Liver (tissue), 9 donors: ENCODE data around the gene MIB1. TPM values are rescaled to one million over a fixed set of nuclear protein-coding genes. Genes with fewer than 3 reads are reported as not detected.
"Not testable (repeated sequence)": the region's sequence is repeated elsewhere in the genome, so short reads cannot be mapped to it uniquely, and the experiment has no call there.

Experiments
- DNase-seq: peaks from one replicate; pipeline ENCODE4 v3.0.0-alpha.2; 2017; ENCODE audit warnings: low spot score
- H3K27ac ChIP-seq, 2 donors: one replicate each; pipeline ENCODE4 v1.7.0; 2013; ENCODE audit warnings: inconsistent platforms in 2 of 2, low read length in 2 of 2, control low read depth in 1 of 2, low read depth in 1 of 2, mild to moderate bottlenecking in 1 of 2
- H3K27me3 ChIP-seq, 4 donors: one replicate each; pipeline versions ENCODE4 v1.6.1 to v1.7.0; 2013; ENCODE audit warnings: low read length in 3 of 4, inconsistent platforms in 1 of 4, mild to moderate bottlenecking in 1 of 4, moderate library complexity in 1 of 4; ENCODE audit not compliant: control insufficient read depth in 4 of 4, insufficient read depth in 4 of 4
- H3K36me3 ChIP-seq, 4 donors: one replicate each; pipeline versions ENCODE4 v1.6.1 to v1.7.0; 2013; ENCODE audit warnings: low read length in 3 of 4, mild to moderate bottlenecking in 3 of 4, low read depth in 1 of 4, moderate library complexity in 1 of 4; ENCODE audit not compliant: control insufficient read depth in 4 of 4, insufficient read depth in 3 of 4
- H3K4me1 ChIP-seq, 4 donors: one replicate each; pipeline versions ENCODE4 v1.6.1 to v1.7.0; 2013; ENCODE audit warnings: low read length in 3 of 4, mild to moderate bottlenecking in 3 of 4, moderate library complexity in 1 of 4; ENCODE audit not compliant: control insufficient read depth in 4 of 4, insufficient read depth in 4 of 4
- H3K4me3 ChIP-seq, 3 donors: one replicate each; pipeline versions ENCODE4 v1.6.1 to v1.7.0; 2013; ENCODE audit warnings: low read length in 3 of 3, control low read depth in 1 of 3, low read depth in 1 of 3, mild to moderate bottlenecking in 1 of 3
- H3K9ac ChIP-seq, 2 donors: one replicate each; pipeline ENCODE4 v1.7.0; 2013; ENCODE audit warnings: low read length in 2 of 2, mild to moderate bottlenecking in 2 of 2, moderate library complexity in 2 of 2, control low read depth in 1 of 2, low read depth in 1 of 2
- H3K9me3 ChIP-seq, 4 donors: one replicate each; pipeline versions ENCODE4 v1.6.1 to v1.7.0; 2013; ENCODE audit warnings: low read length in 3 of 4; ENCODE audit not compliant: control insufficient read depth in 4 of 4
- ATF3 ChIP-seq: IDR thresholded peaks from 2 replicates; pipeline ENCODE4 v1.6.1; 2016; ENCODE audit warnings: antibody characterized with exemption
- CTCF ChIP-seq: fragments of 150-350 bp; IDR thresholded peaks from 2 replicates; pipeline ENCODE4 v1.5.1; 2017; ENCODE audit warnings: improper control_type of control experiment, low read depth, low read length; ENCODE audit not compliant: missing input control
- EGR1 ChIP-seq, 2 donors: IDR thresholded peaks; 2 replicates each; pipeline ENCODE4 v1.6.1; 2016 to 2018; ENCODE audit warnings: antibody characterized with exemption in 2 of 2, low read depth in 2 of 2
- GABPA ChIP-seq, 2 donors: IDR thresholded peaks in 1 of 2; conservative IDR thresholded peaks in 1 of 2; 2 replicates each; pipeline ENCODE4 v1.6.1; 2016; ENCODE audit warnings: antibody characterized with exemption in 2 of 2, mild to moderate bottlenecking in 1 of 2, moderate library complexity in 1 of 2
- HNF4A ChIP-seq, 2 donors: conservative IDR thresholded peaks; 2 replicates each; pipeline ENCODE4 v1.6.1; 2016; ENCODE audit warnings: antibody characterized with exemption in 2 of 2, mild to moderate bottlenecking in 2 of 2
- JUND ChIP-seq, 2 donors: IDR thresholded peaks; 2 replicates each; pipeline ENCODE4 v1.6.1; 2016; ENCODE audit warnings: antibody characterized with exemption in 2 of 2
- MAX ChIP-seq: IDR thresholded peaks from 2 replicates; pipeline ENCODE4 v1.6.1; 2016; ENCODE audit warnings: antibody characterized with exemption
- REST ChIP-seq: IDR thresholded peaks from 2 replicates; pipeline ENCODE4 v1.6.1; 2016; ENCODE audit warnings: antibody characterized with exemption, mild to moderate bottlenecking
- RXRA ChIP-seq, 2 donors: IDR thresholded peaks; 2 replicates each; pipeline ENCODE4 v1.6.1; 2017 to 2018; ENCODE audit warnings: antibody characterized with exemption in 2 of 2, mild to moderate bottlenecking in 1 of 2
- SP1 ChIP-seq: IDR thresholded peaks from 2 replicates; pipeline ENCODE4 v1.6.1; 2018; ENCODE audit warnings: antibody characterized with exemption, mild to moderate bottlenecking
- TAF1 ChIP-seq: conservative IDR thresholded peaks from 2 replicates; pipeline ENCODE4 v1.6.1; 2016; ENCODE audit warnings: antibody characterized with exemption, mild to moderate bottlenecking
- ZBTB33 ChIP-seq: IDR thresholded peaks from 2 replicates; pipeline ENCODE4 v1.6.1; 2016; ENCODE audit warnings: antibody characterized with exemption
- WGBS: extraction: QIAGEN DNeasy Blood & Tissue Kit; methylation state at CpG from one replicate; pipeline ENCODE4 v1.1.7; 2013; 5-methylcytosine and 5-hydroxymethylcytosine counted together
- polyA plus RNA-seq, 2 donors: library from polyadenylated mRNA; stranded (reverse) in 1 of 2; unstranded in 1 of 2; fragments of 200-250 nt in 1 of 2; fragments of >200 nt in 1 of 2; fragmentation: Nextera tagmentation in 1 of 2; extraction: Ambion mirVana in 1 of 2; gene quantifications; one replicate each; pipeline versions ENCODE4 v1.2.1 to v1.2.3, GENCODE V29; 2013 to 2015
- total RNA-seq, 2 donors: library from RNA; depleted of rRNA; stranded (reverse); fragments of >200 nt; gene quantifications; one replicate each; pipeline ENCODE4 v1.2.3, GENCODE V29; 2014
- donor health status: healthy.
- donor health status: healthy.
- donor health status: healthy.
- donor health status: healthy.
- donor health status: healthy.

MIB1 gene
- total and polyA plus RNA-seq, 4 donors, result 2.7 to 29.6 (median 14.9) TPM

GRCh38 chr18:21735452-21736015 lies 5.1 kb upstream of the MIB1 start:
- no peak overlapping the region for H3K9ac ChIP-seq
- no peak overlapping the region for H3K4me3 ChIP-seq
- DNase-seq, result peak; percentile 66
- whole genome bisulfite sequencing, result 67% methylated on average over 12 of the region's 12 CpGs
- no peaks in the 10 kb centered on the region for H3K9me3 ChIP-seq
- H3K36me3 ChIP-seq, result no peaks in the 10 kb centered on the region
- H3K4me1 ChIP-seq, result peaks cover 0 to 7% (median 4%) of the 10 kb centered on the region in 4 donors
- no peaks in the 10 kb centered on the region for H3K27me3 ChIP-seq
- no peak for TF ChIP-seq EGR1 (IDR thresholded peaks at IDR 0.05; ENCODE audit: low read depth in 2 of 2)
- TF ChIP-seq MAX, result no peak
- TF ChIP-seq JUND (IDR thresholded peaks at IDR 0.05), result no peak
- no peak for TF ChIP-seq ATF3
- TF ChIP-seq REST, result no peak
- TF ChIP-seq TAF1, result no peak
- TF ChIP-seq GABPA (IDR thresholded peaks at IDR 0.05 in 1 of 2, conservative IDR thresholded peaks at IDR 0.05 in 1 of 2), result no peak
- no peak for TF ChIP-seq RXRA (IDR thresholded peaks at IDR 0.05)
- TF ChIP-seq HNF4A (conservative IDR thresholded peaks at IDR 0.05), result no peak
- TF ChIP-seq CTCF, result no peak
- TF ChIP-seq ZBTB33, result no peak
- TF ChIP-seq SP1, result no peak
- no peak overlapping the region for H3K27ac ChIP-seq

GRCh38 chr18:21736926-21737325 lies 3.7 kb upstream of the MIB1 start:
- not testable (repeated sequence) for H3K9ac ChIP-seq, DNase-seq, H3K27me3 ChIP-seq, H3K27ac ChIP-seq, H3K4me1 ChIP-seq, H3K36me3 ChIP-seq, H3K9me3 ChIP-seq, H3K4me3 ChIP-seq
- WGBS, result 95% methylated on average over 4 of the region's 4 CpGs
